Mucosa of gallbladder (tissue), 1 donor: ENCODE data around the gene ADGRG4. TPM values are rescaled to one million over a fixed set of nuclear protein-coding genes. Genes with fewer than 3 reads are reported as not detected.

Experiments
- DNase-seq: peaks from one replicate; pipeline ENCODE4 v3.0.0-alpha.2; 2020; ENCODE audit warnings: low spot score
- total RNA-seq: library from RNA; stranded (reverse); gene quantifications from one replicate; pipeline ENCODE4 v1.2.1, GENCODE V29; 2021
- donor health status: DM: no; HTN: no; CAD: no.

ADGRG4 gene
- total RNA-seq, 1 donor from 2014 or later = not detected

DNA sequence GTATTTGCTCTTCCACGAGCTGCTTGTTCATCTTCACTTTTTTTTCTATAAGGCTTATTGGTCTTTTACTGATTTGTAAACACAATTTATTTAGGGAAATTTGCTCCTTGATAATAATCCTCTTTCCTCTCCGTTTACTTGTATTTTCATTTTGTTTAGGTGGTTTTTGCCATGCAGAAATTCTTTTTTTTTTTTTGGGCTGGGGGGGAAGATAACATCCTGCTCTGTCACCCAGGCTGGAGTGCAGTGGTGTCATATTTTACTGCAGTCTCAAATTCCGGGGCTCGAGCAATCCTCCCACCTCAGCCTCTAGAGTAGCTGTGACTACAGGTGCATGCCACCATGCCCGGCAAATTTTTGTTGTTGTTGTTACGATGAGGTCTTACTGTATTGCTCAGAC is 155.4 kb downstream of the ADGRG4 start:
- DNase-seq = no peak

DNA sequence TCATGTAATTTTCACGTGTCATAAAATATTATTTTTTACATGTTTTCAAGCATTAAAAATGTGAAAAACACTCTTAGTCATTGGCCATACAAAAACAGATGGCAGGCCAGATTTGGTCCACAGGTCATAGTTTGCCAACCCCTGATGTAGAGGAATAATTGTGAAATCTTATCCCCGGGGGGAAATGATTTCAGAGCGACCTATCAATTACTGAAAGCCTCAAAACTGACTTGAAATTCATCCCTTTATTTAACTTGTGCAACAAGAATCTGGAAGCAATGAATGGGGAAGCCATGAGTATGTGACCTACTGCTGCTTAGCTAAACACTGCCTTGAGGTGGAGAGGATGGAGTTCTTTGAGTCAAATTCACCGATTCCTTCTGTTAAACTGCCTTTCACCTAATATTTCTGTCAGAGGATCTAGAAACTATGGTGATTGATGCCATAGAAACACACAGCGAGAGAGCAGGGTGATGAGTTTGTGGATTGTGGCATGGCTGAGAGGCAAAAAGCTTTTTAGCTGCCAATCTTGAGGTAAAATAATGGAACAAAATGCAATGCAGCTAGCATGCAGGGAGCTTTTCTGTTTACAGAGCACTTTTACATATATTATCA is 156.6 kb downstream of the ADGRG4 start:
- DNase-seq = no peak

DNA sequence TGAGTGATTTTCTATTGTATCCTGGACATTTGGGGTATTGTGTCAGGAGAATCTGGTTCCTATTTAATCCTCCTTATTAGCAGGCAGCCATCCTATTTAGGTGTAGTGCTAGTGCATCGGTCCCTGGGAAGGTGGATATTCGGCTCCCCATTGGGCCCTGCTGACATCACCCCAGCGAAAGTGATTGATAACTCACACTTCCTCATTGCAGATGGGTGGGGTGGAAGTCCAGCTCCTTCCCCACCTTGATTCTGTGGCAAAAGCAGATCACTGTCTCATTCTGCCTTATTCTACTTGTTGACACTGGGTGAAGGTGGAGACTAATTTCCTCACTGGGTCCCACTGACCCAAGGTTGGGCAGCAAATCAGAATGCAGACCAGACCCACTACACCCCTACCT is 163.8 kb downstream of the ADGRG4 start:
- DNase-seq = no peak

Other genes starting within 250 kb of the ADGRG4 start
- gene FHL1, start 153.4 kb upstream of the ADGRG4 start, total RNA-seq = 381 TPM
- 6.3 TPM for gene MAP7D3, start 49.6 kb upstream of the ADGRG4 start, total RNA-seq
- gene BRS3, start 187.0 kb downstream of the ADGRG4 start, total RNA-seq = not detected
- gene HTATSF1, start 196.6 kb downstream of the ADGRG4 start, total RNA-seq = 35.8 TPM
- gene VGLL1, start 231.3 kb downstream of the ADGRG4 start, total RNA-seq = 0.78 TPM